ENCODE data around the gene LAMB4. TPM values are rescaled to one million over a fixed set of nuclear protein-coding genes. Genes with fewer than 3 reads are reported as not detected.

The LAMB4 gene
- total and polyA plus RNA-seq, 2 of the 4 experiments (the other 2 are of a cell fraction): 0.12 to 0.18 TPM

- dilution Hi-C loops (cut with HindIII; ENCODE audit: low sequenced_read_pairs, unreplicated experiment): loop anchor here (25.0 kb wide), 1 partner anchor 116 kb away; the partner anchor contains the start of gene LAMB1
These were observed 1.6 kb downstream of the LAMB4 start for GRCh38 chr7:108128514-108128913.

More at GRCh38 chr7:108128514-108128913, 1.6 kb downstream of the LAMB4 start:
- Histone ChIP-seq H3K4me3 (ENCODE audit: insufficient read depth, low read depth, low read length) (no peak overlapping the region), H3K79me1 (ENCODE audit: low read depth in 1 of 2, low read length in 2 of 2) (no peaks in the 10 kb centered on the region), H4K20me1 (ENCODE audit: insufficient read depth, low read length) (no peaks in the 10 kb centered on the region), H2BK120ac (ENCODE audit: low read depth, low read length) (no peak overlapping the region), H2BK15ac (ENCODE audit: low read depth, low read length) (no peak overlapping the region), H3K14ac (replicated peaks; ENCODE audit: low read depth, low read length) (no peak overlapping the region), H3K56ac (ENCODE audit: extremely low read depth, insufficient read depth, low read length) (no peak overlapping the region), H4K8ac (ENCODE audit: low read depth in 2 of 2, low read length in 2 of 2) (no peak overlapping the region), H2AK5ac (ENCODE audit: low read depth, low read length) (no peak overlapping the region; the same call in 1 of the 2 replicates), H3K23ac (ENCODE audit: low read depth, low read length) (no peak overlapping the region), H3K4ac (ENCODE audit: low read depth, low read length) (no peak overlapping the region), H4K91ac (ENCODE audit: insufficient read depth, low read depth, low read length) (no peak overlapping the region), H2AFZ (replicated peaks; ENCODE audit: low read length, poor library complexity) (no peak overlapping the region), H2AK9ac (replicated peaks; ENCODE audit: low read depth, low read length, poor library complexity) (no peak overlapping the region), H3K27me3 (ENCODE audit: control insufficient read depth, insufficient read depth, low read length) (no peaks in the 10 kb centered on the region), H2BK20ac (ENCODE audit: low read depth, low read length) (no peak overlapping the region), H2BK5ac (ENCODE audit: low read depth, low read length, poor library complexity, severe bottlenecking) (no peak overlapping the region), H3K4me2 (ENCODE audit: low read depth, low read length) (no peak overlapping the region), H3K18ac (ENCODE audit: low read depth, low read length) (no peak overlapping the region), H3K36me3 (ENCODE audit: control insufficient read depth, insufficient read depth, low read length) (no peaks in the 10 kb centered on the region), H3K9ac (ENCODE audit: low read depth, low read length) (no peak overlapping the region), H3K4me1 (ENCODE audit: control insufficient read depth, insufficient read depth, low read length) (peaks cover 4% of the 10 kb centered on the region; the same call in 1 of the 2 replicates), H3K9me1 (ENCODE audit: insufficient read depth, low read length) (no peaks in the 10 kb centered on the region; the same call in 1 of the 2 replicates), H4K5ac (ENCODE audit: low read depth, low read length) (no peak overlapping the region), H3K27ac (ENCODE audit: insufficient read depth, low read length) (no peak overlapping the region), H3K9me3 (ENCODE audit: control insufficient read depth, insufficient read depth, low read length) (no peaks in the 10 kb centered on the region)
- intact Hi-C loops (cut with micrococcal nuclease): no loop called here
- DNase-seq: no peak
- POLR2A ChIA-PET (ENCODE audit: unreplicated experiment): no interaction called here
- WGBS, 2 experiments (ENCODE audit: extremely low coverage in 2 of 2, insufficient read length in 1 of 2): no CpG with 5 or more reads among the region's 3 CpGs
- BruUV-seq (replicated peaks): no TSS peak
- in situ Hi-C loops (cut with MboI; ENCODE audit: low sequenced_read_pairs): loop anchor here (25.0 kb wide), 1 partner anchor 391 kb away; the partner anchor contains the start of gene CBLL1
- no peak for ATAC-seq (ENCODE audit: low read depth)
- TF ChIP-seq RCOR1 (IDR thresholded peaks at IDR 0.05; ENCODE audit: insufficient replicate concordance, low read length): no peak
- no peak for TF ChIP-seq SMC3 (IDR thresholded peaks at IDR 0.05; ENCODE audit: low read depth, low read length)
- CTCF ChIA-PET: no interaction called here
